ENCODE results near the gene EPAS1.

EPAS1 gene

DNA sequence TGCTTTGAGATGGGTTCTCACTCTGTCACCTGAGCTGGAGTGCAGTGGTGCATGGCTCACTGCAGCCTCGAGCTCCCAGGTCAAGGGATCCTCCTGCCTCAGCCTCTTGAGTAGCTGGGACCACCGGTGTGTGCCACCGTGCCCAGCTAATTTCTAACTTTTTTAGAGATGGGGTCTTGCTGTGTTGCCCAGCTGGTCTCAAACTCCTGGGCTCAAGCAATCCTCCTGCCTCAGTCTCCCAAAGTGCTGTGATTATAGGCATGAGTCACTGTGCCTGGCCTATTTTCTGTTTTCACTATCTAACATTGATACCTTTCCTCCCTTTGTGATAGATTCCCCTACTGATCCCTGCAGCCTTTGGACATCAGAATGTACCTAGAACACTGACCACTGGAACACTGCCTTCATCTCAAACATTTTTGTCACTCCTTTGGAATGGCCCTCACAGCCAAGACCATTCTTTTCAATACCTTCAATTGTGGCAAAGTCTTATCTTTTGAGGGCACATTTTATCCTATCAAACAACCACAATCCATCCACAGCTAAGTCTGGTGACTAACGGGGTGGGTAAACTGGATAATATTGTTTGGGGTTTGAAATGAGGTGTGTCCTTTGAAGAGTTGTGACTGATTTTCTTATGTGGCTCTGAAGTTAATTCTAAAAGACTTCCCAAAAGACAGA lies 43.7 kb downstream of the EPAS1 start:
- no peak for DNase-seq (ENCODE audit: low spot score)

DNA sequence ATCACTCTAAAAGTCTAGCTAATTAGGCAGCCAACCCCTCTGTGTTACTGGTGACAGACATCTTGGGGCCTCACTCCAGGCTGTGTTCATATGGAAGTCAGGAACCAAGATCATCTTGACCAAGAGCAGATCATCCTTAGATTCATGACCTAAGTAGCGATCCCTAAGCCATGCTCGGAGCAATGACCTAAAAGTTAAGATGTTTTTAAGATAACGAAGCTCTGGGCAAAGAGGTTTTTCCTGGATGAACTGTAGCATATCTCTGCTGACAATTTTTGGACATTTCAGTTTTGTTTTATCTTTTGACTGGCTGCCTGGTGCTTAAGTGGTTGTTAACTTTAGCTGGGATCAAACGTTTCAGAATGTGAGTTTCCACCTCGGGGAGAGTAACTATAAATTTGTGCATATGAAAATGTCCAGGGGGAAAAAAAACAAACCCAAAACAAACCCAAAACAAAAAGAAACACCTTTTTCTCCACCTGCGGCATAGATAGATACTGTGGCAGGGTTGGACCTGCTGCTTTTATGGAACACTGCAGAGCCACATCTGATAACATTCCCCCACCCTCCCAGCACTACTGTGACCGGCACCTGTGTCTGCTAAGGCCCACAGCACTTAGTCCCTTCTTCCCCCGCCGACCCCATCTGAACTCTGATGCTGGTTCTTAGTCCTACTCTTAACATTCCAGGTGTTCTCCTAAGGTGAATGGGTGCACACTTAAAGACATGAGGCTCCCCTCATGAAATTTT lies 45.5 kb downstream of the EPAS1 start:
- no peak for DNase-seq (ENCODE audit: low spot score)

DNA sequence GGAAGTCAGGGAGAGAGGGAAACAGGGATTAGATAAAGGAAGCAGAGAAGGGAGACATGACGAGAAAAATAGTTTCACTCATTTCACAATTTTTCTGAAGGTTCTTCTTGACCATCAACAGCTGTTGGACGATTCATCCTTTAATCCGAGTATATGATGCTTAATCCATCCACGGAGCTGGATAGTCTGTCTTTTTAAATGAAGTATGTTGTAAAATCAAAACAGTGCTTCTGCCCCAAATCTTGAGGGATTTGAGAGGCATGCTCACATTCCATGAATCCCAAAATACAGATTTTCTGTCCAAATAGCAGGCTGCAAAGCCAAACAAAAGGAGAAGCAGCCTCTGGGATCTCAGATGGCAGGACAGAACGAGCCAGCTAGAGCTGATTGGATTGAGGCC lies 47.5 kb downstream of the EPAS1 start:
- DNase-seq (ENCODE audit: low spot score), result no peak

DNA sequence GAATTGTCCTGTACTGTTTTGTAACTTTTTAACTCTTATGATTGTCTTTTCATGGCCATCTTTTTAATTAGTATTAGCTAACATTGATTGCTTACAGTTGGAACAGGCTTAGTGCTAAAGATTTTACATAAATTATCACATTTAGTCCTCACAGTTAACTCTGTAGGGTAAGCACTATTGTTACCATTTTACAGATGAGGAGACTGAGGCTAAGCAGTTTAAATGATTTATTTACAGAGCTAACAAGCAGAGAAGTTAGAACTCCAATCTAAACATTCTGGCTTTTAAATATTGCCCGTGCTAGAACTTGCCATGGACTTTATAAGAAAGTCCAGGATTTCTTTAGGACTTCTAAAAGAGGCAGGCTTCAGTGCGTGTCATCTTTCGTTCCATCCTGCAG lies 48.6 kb downstream of the EPAS1 start:
- DNase-seq (ENCODE audit: low spot score), result no peak

DNA sequence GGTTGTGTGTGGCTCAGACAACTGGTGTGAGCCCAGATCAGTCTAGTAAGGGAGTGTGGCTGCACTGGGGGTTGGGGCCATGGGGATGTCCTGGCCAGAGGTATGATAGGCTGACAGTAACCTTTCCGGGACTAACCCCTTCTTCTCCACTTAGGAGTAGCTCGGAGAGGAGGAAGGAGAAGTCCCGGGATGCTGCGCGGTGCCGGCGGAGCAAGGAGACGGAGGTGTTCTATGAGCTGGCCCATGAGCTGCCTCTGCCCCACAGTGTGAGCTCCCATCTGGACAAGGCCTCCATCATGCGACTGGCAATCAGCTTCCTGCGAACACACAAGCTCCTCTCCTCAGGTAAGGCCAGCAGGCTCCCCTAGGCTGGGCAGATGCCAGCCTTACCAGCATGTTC lies 49.5 kb downstream of the EPAS1 start:
- no peak for DNase-seq (ENCODE audit: low spot score)

DNA sequence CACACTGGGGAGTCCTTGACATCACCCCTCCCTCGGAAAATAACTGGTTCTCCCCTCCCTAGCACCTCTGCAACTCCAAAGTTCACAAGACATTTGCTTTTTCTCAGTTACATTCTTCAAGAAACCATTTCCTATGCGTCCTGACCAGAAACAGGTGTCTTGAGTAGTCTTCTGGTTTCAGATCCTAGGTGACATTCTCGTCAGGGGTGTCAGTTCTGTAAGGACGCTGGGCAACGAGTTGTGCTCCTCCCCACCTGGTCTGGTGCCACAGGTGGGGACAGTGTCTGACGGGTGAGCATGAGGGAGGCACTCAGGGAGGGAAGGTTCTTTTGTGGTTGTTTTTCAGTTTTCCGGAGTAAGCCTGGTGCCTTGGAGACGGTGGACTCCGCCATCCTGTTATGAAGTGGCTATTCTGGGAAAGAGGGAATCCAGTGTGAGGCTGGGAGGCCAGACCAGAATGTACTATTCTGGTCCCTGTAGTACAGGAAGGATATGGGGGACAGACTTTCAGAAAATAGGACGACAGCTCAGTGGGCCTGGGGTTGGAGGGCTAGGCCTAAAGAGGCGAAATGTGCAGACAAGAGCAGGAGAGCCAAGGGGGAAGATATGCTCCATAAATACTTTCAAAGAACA lies 50.6 kb downstream of the EPAS1 start:
- DNase-seq (ENCODE audit: low spot score), result no peak

DNA sequence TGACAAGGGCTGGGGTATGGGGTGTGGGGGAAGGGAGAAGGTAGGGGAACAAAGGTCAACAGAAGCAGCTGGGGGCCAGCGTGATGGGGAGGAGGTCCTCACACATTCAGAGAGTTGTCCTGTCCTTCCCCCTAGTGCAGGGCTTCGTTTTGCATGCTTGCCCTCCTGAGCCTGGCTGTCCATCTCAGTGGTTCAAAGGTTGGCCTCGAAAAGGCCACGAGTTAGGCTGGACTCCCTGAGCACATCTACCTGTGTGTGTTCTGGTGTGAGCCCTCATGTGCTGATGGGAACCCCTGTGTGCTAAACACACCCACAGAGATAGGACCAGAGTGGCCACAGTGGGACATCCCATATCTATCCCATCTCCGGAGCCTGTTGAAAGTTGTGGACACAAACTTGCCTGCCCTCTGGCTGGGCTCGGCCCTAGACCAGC lies 51.9 kb downstream of the EPAS1 start:
- no peak for DNase-seq (ENCODE audit: low spot score)

DNA sequence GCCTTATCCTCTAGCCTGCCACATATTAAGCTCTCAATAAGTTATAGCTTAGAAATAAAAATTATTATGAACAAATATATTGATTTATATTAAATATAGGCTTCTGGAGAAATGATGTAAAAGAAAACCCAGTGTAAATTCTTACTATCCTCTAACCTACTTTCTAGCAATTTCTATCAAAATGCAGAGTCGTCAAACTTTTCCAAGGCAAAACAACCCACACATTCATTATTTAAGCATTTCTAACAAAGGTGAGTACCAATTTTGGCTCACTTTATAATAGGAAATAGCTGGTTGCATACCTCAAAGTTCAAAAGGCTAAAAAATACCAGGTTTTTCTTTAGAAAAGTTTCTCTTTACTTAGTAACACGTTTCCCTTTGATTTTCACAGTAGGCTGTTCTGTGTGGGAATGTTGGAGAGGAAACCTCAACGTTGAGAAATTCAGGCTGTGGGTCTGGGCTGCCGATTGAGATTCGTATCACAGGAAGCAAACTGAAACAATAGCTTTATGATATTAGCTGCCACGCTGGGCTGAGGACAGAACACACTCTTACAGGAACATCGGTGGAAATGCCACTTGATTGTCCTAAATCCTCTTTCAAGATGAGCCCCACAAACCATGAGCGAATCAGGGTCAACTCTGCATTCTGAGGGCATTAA lies 53.0 kb downstream of the EPAS1 start:
- no peak for DNase-seq (ENCODE audit: low spot score)

DNA sequence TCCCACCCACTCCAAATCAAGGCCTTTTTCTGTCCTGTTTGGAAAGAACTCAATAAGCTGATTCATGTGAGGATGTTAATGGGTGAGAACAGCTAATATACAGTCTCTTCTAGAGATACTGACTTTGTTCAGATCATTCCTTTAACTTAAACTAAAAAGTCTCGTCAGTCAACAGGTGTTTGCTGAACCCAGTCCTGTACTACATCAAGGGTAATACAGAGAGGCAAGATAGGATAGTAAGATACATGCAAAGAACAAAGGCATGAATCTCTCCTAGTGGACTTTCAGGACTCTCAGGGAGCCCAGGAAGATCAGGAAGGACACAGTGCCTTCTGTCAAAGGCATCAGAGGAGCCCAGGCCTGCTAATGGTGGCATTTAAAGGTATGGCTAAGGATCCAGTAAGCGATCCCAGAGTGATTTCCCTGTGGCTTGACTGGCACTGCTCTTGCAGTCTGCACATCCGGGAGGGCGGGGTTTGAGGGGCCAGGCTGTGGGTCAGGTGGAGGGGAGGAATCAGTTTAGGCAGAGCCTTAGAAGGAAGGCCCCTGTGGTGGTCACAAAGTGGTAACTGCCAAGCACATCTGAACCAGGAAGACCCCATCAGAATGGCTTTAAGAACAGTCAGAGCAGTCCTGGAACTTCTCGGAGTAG lies 54.0 kb downstream of the EPAS1 start:
- DNase-seq (ENCODE audit: low spot score), result no peak

DNA sequence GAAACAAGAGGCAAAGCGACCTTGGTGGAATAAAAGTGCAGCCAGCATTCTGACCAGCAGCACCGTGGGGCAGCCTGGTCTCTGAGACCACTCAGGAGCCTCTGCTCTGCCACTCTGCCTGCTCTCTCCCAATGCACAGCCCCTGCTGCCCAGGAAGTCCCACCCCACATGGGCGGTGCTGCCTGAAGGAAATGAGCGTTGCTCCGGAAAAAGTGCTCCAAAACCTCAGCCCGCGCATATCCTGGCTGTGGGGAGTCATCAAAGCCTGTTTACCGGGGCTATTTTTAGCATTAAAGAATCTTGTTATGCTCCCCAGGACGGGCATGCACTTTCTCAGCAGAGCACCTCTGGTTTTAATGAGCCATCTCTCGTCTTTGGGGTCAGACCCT lies 54.5 kb downstream of the EPAS1 start:
- no peak for DNase-seq (ENCODE audit: low spot score)

DNA sequence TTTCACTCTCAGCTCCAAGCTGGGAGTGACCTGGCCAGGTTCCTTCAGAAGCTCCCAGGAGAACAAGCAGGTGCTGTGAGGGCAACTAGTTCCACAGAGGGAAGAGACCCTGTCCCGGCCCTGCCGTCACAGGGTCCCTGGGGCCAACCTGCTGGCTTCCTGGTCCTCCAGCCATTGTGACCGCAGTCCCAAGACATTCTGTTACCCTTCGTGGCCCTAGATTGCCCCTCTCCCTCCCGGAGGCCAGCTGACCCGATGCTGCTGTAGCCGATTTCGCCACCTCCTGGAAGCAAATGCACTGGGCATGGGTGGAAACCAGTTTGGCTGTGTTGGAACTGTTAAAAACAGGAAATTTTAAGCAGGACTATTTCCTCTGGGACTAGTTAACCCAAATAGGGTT lies 55.4 kb downstream of the EPAS1 start:
- no peak for DNase-seq (ENCODE audit: low spot score)

DNA sequence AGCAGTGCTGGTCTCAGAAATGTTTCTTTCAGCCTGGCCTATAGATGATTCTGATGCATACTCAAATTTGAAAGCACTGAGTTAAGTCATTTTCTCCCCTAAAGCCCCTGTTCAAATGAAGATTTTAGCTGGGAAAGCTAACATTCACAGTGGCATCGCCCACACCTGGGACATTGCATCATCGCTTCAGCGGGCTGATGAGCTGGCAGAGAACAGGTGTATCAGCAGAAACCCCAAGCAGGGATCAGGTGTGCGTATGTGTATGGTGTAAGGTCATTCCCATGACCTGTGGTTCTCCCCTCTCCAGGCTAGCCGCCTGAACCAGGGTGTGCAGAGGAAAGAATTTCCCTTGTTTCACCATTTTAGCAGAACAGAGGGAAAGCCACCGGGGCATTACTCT lies 56.3 kb downstream of the EPAS1 start:
- no peak for DNase-seq (ENCODE audit: low spot score)

DNA sequence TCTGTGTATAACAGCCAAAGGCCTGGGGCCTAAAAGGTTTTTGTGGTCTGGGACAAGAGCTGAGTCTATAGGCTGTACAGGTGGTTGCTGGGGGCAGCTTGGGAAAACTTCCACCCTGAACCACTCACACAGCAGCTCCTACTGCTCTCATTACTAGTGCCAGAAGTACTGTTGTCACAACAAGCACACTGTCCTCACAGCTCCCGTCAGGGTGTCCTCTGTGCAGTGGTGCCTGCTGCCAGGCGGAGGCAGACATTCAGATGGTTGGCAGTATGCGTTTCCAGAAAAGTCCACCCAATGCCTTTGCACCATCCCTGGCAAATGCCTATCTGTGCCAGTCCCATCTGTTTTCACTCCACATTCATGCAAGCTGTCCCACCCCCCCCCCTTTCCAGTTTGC lies 58.5 kb downstream of the EPAS1 start:
- no peak for DNase-seq (ENCODE audit: low spot score)

DNA sequence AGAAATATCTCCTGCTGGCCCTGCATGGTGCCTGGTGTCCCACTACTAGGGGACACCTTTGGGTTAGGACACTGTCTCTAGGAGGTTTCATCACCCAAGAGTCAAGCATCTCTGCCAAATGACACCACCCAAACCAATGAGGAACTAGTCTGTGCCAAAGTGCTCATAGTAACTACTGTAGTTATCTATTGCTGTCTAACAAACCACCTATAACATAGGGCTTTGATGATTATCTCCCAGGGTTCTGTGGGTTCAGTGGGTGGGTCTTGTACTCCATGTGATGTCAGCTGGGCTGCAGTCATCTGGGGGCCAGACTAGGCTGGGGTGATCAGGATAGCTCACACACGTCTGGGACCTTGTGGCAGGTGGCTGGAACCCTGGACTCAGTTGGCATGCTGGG lies 59.8 kb downstream of the EPAS1 start:
- no peak for DNase-seq (ENCODE audit: low spot score)

DNA sequence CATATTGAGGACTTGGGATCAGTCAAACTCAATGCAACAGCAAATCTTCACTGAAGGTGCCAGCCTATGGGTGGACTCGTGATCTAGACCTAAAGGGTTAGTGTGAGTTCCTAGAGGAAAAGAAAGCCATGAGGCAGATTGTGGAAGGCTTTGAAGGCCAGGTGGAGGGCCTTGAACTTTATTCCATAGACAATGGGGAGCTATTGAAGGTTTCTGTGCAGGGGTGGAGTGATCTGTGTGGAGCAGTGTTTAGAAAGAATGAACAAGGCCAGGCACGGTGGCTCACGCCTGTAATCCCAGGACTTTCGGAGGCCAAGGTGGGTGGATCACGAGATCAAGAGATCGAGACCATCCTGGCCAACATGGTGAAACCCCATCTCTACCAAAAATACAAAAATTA lies 61.5 kb downstream of the EPAS1 start:
- no peak for DNase-seq (ENCODE audit: low spot score)

DNA sequence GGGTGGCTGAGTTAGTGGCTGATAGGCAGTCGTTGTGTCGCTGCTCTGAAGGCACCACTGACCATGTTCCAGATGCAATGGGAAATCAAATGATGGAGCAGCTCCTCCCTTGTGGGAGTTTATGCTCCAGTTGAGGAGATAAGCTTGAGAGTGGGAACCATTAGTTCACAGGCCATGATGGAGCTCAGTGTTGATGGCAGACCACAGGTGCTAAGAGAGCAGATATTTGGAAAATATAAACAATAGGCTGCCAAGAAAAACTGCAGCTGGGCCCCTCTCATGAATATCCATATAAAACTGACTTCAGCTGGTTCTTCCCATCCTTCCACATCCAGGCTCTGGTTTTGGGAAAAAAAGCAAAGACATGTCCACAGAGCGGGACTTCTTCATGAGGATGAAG lies 63.1 kb downstream of the EPAS1 start:
- no peak for DNase-seq (ENCODE audit: low spot score)

DNA sequence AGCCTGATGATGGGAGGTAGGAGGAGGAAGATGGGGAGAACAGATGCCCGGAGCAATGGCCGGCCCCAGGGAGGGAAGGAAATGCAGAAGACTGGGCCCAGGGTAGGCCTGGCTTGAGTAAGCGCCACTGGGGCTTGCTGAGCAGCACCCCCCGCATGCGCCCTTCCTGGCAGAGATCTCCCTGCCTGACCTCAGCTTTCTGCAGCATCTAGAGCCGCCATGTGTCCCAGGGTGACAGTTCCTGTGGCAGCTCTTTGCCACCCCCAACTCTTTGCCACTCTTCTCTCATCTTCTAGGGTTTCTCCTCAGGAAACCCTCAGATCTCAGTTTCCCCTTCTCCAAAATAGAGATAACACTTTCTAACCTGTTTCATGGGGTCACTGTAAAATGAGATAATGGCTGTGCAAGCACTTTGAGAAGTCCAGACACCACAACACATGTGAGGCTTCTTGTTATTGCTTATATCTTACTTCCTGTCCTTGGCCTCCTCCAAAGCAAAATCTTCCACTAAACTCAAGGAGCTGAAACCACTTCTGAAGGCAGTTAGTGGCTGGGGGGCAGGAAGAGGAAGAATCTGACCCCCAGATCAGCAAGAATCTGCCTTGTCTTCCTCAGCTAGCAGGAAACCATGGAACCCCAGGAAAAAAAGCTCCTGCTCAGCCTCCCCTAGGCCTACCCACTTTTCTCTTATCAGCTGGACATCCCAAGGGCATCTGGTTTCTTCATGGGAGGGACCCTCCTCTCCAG lies 64.9 kb downstream of the EPAS1 start:
- no peak for DNase-seq (ENCODE audit: low spot score)

DNA sequence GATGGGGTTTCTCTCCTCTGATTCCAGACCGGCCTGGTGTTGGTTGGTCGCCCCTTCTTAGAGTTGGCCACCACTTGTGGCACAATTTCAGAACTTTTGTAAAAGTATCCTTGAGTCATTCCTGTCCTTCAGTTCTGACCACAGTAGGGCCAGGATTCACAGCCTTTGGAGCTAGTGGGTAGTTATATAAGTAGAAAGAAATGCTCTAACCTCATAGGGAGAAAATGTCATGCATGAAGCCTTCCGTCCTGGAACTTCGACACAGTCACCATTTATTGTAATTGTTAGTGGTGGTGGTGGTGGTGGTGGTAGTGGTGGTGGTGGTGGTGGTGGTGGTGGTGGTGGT lies 65.4 kb downstream of the EPAS1 start:
- no peak for DNase-seq (ENCODE audit: low spot score)

DNA sequence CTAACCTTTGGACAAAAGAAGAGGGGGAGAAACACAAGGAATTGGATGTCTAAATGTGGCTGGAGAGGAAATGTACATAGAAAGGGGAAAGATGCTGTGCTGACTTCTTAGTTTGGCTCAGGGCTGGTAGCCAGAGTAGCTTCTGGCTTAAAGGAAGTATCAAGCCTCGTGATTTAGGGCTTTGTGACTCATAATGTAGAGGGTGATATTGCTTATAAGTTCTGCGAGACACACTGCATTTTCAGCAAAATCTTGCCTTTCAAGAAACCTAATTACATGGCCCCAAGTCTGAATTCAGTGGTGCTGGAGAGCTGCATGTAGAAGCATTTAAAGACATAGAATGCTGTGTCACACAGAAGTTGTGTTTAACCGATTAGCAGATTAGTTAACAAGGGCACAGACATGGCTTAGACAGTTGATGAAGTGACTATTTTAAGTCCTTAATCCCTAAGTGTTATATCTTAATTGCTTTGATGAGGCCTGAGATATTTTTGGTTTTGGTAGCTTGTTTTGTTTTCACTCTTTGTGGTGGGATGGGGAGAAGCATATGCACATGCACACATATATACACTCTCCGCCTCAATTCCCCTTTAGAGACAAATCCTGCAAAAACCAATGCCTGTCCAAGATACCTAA lies 66.4 kb downstream of the EPAS1 start:
- no peak for DNase-seq (ENCODE audit: low spot score)

DNA sequence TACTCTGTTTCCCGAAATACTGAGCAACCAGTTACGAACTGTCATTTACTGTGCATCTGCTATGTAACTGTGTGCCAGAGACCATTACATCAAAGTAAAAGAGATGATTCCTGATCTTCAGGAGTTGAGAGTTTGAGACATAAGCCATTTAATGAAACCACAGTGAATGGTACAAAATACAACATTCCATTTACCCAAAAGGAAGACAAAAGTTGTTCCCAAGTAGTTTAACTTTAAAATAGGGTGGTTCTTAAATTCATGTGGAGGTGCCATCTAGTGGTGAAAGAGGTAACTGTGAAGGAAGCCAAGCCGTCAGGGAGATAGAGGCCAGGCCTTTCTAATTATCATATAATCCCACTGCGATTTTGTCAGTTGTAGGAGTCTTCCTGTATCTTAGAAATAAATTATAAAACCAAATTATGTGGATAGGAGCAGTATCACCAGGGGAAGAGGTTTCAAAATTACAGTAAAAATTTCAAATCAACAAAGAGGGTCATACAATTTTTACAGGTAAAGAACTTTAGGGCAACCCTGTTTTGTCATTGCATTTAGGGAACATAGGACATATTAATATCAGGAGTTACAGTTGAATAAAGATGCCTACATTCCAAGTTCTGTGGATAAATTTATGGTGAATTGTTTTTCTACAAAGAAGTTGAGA lies 67.7 kb downstream of the EPAS1 start:
- DNase-seq (ENCODE audit: low spot score), result peak; percentile 46

Data from germinal center (tissue), 1 donor.